ENCODE results near the gene TBC1D7.
A peak's percentile ranks its signal among the peaks of the same experiment; 100 is the strongest.

TBC1D7 gene

GRCh38 chr6:13365320-13365719, 37.0 kb upstream of the TBC1D7 start:
- H3K4me3 ChIP-seq (ENCODE audit: low read depth, low read length), result no peak overlapping the region
- DNase-seq (ENCODE audit: low read depth), result no peak
- TF ChIP-seq, protein P1, sequence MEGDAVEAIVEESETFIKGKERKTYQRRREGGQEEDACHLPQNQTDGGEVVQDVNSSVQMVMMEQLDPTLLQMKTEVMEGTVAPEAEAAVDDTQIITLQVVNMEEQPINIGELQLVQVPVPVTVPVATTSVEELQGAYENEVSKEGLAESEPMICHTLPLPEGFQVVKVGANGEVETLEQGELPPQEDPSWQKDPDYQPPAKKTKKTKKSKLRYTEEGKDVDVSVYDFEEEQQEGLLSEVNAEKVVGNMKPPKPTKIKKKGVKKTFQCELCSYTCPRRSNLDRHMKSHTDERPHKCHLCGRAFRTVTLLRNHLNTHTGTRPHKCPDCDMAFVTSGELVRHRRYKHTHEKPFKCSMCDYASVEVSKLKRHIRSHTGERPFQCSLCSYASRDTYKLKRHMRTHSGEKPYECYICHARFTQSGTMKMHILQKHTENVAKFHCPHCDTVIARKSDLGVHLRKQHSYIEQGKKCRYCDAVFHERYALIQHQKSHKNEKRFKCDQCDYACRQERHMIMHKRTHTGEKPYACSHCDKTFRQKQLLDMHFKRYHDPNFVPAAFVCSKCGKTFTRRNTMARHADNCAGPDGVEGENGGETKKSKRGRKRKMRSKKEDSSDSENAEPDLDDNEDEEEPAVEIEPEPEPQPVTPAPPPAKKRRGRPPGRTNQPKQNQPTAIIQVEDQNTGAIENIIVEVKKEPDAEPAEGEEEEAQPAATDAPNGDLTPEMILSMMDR (conservative IDR thresholded peaks at IDR 0.05; ENCODE audit: low read depth, low read length), result no peak

- TF ChIP-seq, protein P1 (conservative IDR thresholded peaks at IDR 0.05; ENCODE audit: low read depth, low read length), result no peak
- no peak overlapping the region for H3K4me3 ChIP-seq (ENCODE audit: low read depth, low read length)
- DNase-seq (ENCODE audit: low read depth), result no peak
Measured at GRCh38 chr6:13364842-13365241, 36.5 kb upstream of the TBC1D7 start.

GRCh38 chr6:13362412-13362811, 34.1 kb upstream of the TBC1D7 start:
- DNase-seq (ENCODE audit: low read depth), result peak; percentile 46
- H3K4me3 ChIP-seq (ENCODE audit: low read depth, low read length), result no peak overlapping the region
- TF ChIP-seq, protein P1 (conservative IDR thresholded peaks at IDR 0.05; ENCODE audit: low read depth, low read length), result no peak

DNA sequence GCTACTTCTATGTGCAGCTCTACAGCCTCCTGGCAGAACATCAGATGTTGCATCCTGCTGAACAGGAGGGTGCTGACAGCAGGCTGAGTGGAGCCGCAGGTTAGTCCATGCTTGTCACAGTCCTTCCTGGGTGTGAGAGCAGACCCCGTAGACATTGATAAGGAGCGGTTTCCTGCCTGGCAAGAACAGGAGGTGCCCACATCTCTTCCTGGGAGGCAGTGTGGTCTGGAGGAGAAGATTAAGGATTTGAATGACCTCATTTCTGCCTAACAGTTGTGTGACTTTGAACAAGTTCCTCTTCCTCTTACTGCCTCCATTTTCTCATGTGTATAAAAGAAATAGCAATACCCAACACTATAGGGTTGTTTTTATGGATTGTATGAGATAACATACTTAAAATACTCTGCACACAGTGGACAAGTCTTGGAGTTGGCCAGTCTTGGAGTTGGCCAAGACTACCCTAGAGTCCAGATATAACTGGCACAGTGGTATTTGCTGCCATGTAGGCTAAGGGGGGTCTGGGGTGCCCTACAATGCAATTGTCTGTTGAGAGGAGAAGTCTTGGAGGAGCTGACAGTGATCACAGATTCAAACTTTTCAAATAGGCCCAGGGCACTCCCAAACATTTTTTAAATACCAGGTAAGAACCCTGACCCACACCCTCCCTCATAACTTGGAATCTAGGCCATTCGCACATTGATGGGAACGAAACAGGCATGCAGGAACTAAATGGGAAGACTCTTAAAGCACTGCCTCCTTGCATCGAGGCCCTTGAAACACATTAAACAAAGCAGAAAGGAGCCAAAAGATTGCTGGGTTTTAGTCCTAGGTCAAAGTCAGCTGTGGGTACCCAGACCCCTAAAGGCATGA, 32.6 kb upstream of the TBC1D7 start:
- no peak overlapping the region for H3K4me3 ChIP-seq (ENCODE audit: low read depth, low read length)
- TF ChIP-seq, protein P1 (conservative IDR thresholded peaks at IDR 0.05; ENCODE audit: low read depth, low read length), result no peak
- DNase-seq (ENCODE audit: low read depth), result peak; percentile 32

DNA sequence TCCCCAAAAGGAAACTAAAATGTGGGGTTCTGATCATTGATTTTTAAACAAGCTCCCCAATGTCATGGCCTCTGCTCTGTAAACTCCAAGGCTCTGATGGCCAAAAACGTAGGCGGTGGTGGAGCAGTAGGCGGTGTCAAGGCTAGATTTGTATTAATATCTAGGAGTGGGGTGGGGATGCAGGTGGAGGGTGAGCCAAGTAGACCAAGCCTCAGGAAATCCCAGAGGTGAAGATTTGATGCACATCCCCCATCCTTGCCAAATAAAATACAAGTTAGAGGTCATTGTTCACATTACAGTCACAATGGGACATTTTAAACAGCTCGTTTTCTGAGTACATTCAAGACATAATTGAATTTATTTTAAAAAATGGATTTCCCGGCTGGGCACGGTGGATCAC, 30.9 kb upstream of the TBC1D7 start:
- no peak for DNase-seq (ENCODE audit: low read depth)
- TF ChIP-seq, protein P1 (conservative IDR thresholded peaks at IDR 0.05; ENCODE audit: low read depth, low read length), result no peak
- no peak overlapping the region for H3K4me3 ChIP-seq (ENCODE audit: low read depth, low read length)

DNA sequence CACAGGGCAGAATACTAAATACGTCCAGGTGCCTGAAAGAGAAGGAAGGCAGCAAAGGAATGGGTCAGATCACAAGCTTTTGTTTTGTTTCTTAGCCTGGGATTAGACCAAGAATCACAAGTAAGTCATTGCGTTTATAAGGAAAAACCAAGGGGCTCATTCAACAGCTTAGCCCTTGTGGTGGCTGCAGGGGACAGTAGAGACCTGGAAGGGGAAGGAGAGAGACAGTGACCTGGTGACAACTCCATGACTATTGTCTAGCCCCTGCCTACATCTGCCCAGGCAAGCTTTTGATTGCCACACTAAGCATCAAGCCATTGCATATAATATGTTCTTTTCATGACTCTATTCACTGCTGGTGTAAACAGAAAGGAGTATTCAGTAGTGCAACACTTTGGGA, 30.2 kb upstream of the TBC1D7 start:
- no peak for DNase-seq (ENCODE audit: low read depth)
- TF ChIP-seq, protein P1 (conservative IDR thresholded peaks at IDR 0.05; ENCODE audit: low read depth, low read length), result no peak

GRCh38 chr6:13357551-13358075, 29.3 kb upstream of the TBC1D7 start:
- TF ChIP-seq, protein P1 (conservative IDR thresholded peaks at IDR 0.05; ENCODE audit: low read depth, low read length), result peak; percentile 7
- no peak overlapping the region for H3K4me3 ChIP-seq (ENCODE audit: low read depth, low read length)
- peak; percentile 31 for DNase-seq (ENCODE audit: low read depth)

More for the DNA sequence above, 30.2 kb upstream of the TBC1D7 start:
- no peak overlapping the region for H3K4me3 ChIP-seq (ENCODE audit: low read depth, low read length)

Measured in choroid plexus epithelial cell (primary cell).